GM12872 (cell line): Measurements from ENCODE around the gene FMN2.

Source experiments
- CTCF ChIP-seq: IDR thresholded peaks from 3 replicates; pipeline ENCODE4 v1.5.1; 2011; ENCODE audit warnings: low read depth, mild to moderate bottlenecking, low read length, moderate library complexity; ENCODE audit not compliant: insufficient read depth

FMN2 gene

GRCh38 chr1:240387051-240387450, 295.4 kb downstream of the FMN2 start:
- TF ChIP-seq CTCF, result no peak

GRCh38 chr1:240391660-240392260, 300.1 kb downstream of the FMN2 start:
- TF ChIP-seq CTCF, result no peak

- TF ChIP-seq CTCF, result no peak
These were observed 302.7 kb downstream of the FMN2 start for GRCh38 chr1:240394353-240394752.

- TF ChIP-seq CTCF, result no peak
These were observed 303.7 kb downstream of the FMN2 start for GRCh38 chr1:240395336-240395735.

- TF ChIP-seq CTCF, result no peak
These were observed 307.7 kb downstream of the FMN2 start for GRCh38 chr1:240399381-240399780.

GRCh38 chr1:240401731-240402130, 310.0 kb downstream of the FMN2 start:
- TF ChIP-seq CTCF, result no peak

- TF ChIP-seq CTCF, result no peak
These were observed 310.6 kb downstream of the FMN2 start for GRCh38 chr1:240402326-240402725.

GRCh38 chr1:240404286-240404685, 312.6 kb downstream of the FMN2 start:
- TF ChIP-seq CTCF, result no peak
